ENCODE results near the gene PDZD7. TPM values are rescaled to one million over a fixed set of nuclear protein-coding genes. Genes with fewer than 3 reads are reported as not detected.

PDZD7 gene
- total and polyA plus RNA-seq, 9 of the 15 experiments (the other 6 are each of a cell fraction or from before 2014, with no cell fraction given), result 0.04 to 0.24 (median 0.08) TPM; not detected in 3

DNA sequence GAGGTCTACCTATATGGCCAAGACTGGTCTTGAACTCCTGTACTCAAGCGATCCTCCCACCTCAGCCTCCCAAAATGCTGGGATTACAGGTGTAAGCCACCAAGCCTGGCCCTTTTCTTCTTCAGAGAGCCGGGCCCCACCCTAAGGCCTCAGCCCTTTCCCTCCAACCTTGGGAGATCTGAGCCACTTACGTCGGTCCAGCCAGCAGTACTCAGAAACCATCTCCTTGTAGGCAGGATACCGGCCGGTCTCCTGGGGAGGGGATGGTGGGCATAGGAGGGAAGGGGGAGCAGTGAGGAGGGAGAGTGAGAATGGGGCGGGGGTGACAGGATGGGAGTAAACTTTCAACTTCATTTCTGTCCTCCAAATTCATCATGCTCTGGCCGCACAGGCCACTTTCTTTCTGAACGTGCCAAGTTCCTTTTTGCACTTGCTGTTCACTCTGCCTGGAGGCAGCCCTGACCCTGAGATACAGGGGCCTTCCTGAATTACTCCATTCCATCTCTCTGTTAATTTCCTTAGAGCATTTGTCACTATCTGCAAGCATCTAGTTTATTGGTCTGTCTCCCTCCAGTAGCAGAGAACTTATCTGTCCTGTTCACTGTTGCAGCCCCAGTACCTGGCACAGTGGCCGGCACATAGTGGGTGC, 10.4 kb downstream of the PDZD7 start:
- no peaks in the 10 kb centered on the region for H3K9me1 ChIP-seq (ENCODE audit: control insufficient read depth, insufficient read depth, low read length)
- no peak for TF ChIP-seq FOSL1 (tag; conservative IDR thresholded peaks at IDR 0.05)
- no peak for TF ChIP-seq ZNF431 (CRISPR knock-in tag; IDR thresholded peaks at IDR 0.05)
- TF ChIP-seq ZNF41 (CRISPR knock-in tag; conservative IDR thresholded peaks at IDR 0.05), result no peak
- TF ChIP-seq ELF2 (CRISPR knock-in tag; IDR thresholded peaks at IDR 0.05), result no peak
- TF ChIP-seq PRDM10 (IDR thresholded peaks at IDR 0.05; ENCODE audit: partially characterized antibody), result no peak
- no peak for TF ChIP-seq ZNF444 (CRISPR knock-in tag; IDR thresholded peaks at IDR 0.05)
- 13% methylated on average over 10 of the region's 10 CpGs for WGBS (ENCODE audit: insufficient coverage, low coverage, missing lambda C conversion rate)
- POLR2A ChIA-PET, result no interaction called here
- no peaks in the 10 kb centered on the region for H3K79me2 ChIP-seq (ENCODE audit: control insufficient read depth, insufficient read depth, low read length)
- H3K4me3 ChIP-seq, result no peak overlapping the region
- BruUV-seq (replicated peaks), result no TSS peak
- ATAC-seq (no peak), DNase-seq (ENCODE audit: extremely low read depth in 1 of 4, low spot score in 3 of 4) (no peak), FAIRE-seq (no peak)
- no peaks in the 10 kb centered on the region for H3K36me3 ChIP-seq (ENCODE audit: control insufficient read depth, insufficient read depth, low read length)
- in situ Hi-C loops (cut with MboI), result no loop called here
- peaks cover 0 to 13% of the 10 kb centered on the region in 2 experiments; a peak in 3 of 5 replicates for H3K4me1 ChIP-seq (replicated peaks in 1 of 2; ENCODE audit: control insufficient read depth in 2 of 2, insufficient read depth in 2 of 2, low read length in 2 of 2)
- no peaks in the 10 kb centered on the region for H4K20me1 ChIP-seq (replicated peaks; ENCODE audit: control insufficient read depth, insufficient read depth, low read length)
- no peak overlapping the region for H2AFZ ChIP-seq (ENCODE audit: low read depth, low read length)
- CTCF ChIA-PET (ENCODE audit: low intra/inter-chr PET ratio), result no interaction called here
- intact Hi-C loops (cut with micrococcal nuclease), result no loop called here
- H3K9me3 ChIP-seq (replicated peaks; ENCODE audit: control insufficient read depth, insufficient read depth, low read depth, low read length), result no peaks in the 10 kb centered on the region
- H3K9ac ChIP-seq (ENCODE audit: insufficient read depth in 1 of 2, low read depth in 2 of 2, low read length in 2 of 2), result no peak overlapping the region
- no peak overlapping the region for H3K4me2 ChIP-seq (ENCODE audit: insufficient read depth, low read length)
- H3K27me3 ChIP-seq (ENCODE audit: control insufficient read depth in 2 of 2, insufficient read depth in 2 of 2, low read length in 2 of 2), result no peaks in the 10 kb centered on the region
- H3K27ac ChIP-seq (ENCODE audit: extremely low read depth, low read depth, low read length), result no peak overlapping the region
